Right atrium auricular region (tissue), 2 donors: ENCODE measurements around the gene AKR1C2. TPM values are rescaled to one million over a fixed set of nuclear protein-coding genes. Genes with fewer than 3 reads are reported as not detected.
"Not testable (repeated sequence)": the region's sequence is repeated elsewhere in the genome, so short reads cannot be mapped to it uniquely, and the experiment has no call there.

Experiments used
- DNase-seq: peaks from one replicate; pipeline ENCODE4 v3.0.0-alpha.2; 2019; ENCODE audit warnings: low spot score
- H3K27ac ChIP-seq, 2 donors: fragments of 200-600 bp; sonication (generic); 1 replicate in 1 of 2; 2 replicates in 1 of 2; pipeline ENCODE4 v1.5.1; 2016 to 2019
- H3K27me3 ChIP-seq, 2 donors: fragments of 200-600 bp; sonication (generic); one replicate each; pipeline versions ENCODE4 v1.5.1 to v1.6.0; 2017 to 2019
- H3K36me3 ChIP-seq: fragments of 200-600 bp; sonication (generic); one replicate; pipeline ENCODE4 v1.5.1; 2016
- H3K4me1 ChIP-seq, 2 donors: fragments of 200-600 bp; sonication (generic); one replicate each; pipeline versions ENCODE4 v1.5.1 to v1.6.0; 2017 to 2019
- H3K4me3 ChIP-seq, 2 donors: fragments of 200-600 bp; sonication (generic); 1 replicate in 1 of 2; 2 replicates in 1 of 2; pipeline ENCODE4 v1.5.1; 2017 to 2019; ENCODE audit warnings: mild to moderate bottlenecking in 1 of 2, moderate library complexity in 1 of 2
- H3K9me3 ChIP-seq, 2 donors: fragments of 200-600 bp; sonication (generic); one replicate each; pipeline ENCODE4 v1.5.1; 2019
- total RNA-seq, 2 donors: library from RNA; depleted of rRNA; stranded (reverse); fragments of >200 nt; gene quantifications; one replicate each; pipeline ENCODE4 v1.1.0, GENCODE V29; 2016
- TF ChIP-seq, protein P1 (sequence below), 2 donors: fragments of 200-600 bp; sonication (generic); IDR thresholded peaks; one replicate each; pipeline ENCODE4 v1.5.1; 2019; ENCODE audit warnings: antibody characterized with exemption in 2 of 2

The AKR1C2 gene
- total RNA-seq, 2 donors from 2014 or later = 23.6 to 47.0 TPM

DNA sequence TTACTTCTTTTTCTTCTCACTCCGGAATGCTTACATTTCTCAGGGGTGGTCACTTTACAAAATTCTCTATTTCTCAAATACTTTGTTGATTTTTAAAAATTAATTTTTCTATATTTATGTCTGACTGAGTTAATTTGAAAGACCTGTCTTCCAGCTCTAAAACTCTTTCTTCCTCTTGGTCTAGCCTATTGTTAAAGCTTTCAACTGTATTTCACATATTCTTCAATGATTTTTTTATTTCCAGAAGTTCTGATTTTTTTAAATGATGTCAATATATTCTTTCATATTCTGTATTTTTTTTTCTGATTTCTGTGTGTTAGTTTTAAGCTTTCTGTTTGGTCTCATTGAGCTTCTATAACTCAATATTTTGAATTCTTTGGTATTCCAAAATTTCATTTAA, 27.3 kb upstream of the AKR1C2 start:
- TF ChIP-seq, protein P1, sequence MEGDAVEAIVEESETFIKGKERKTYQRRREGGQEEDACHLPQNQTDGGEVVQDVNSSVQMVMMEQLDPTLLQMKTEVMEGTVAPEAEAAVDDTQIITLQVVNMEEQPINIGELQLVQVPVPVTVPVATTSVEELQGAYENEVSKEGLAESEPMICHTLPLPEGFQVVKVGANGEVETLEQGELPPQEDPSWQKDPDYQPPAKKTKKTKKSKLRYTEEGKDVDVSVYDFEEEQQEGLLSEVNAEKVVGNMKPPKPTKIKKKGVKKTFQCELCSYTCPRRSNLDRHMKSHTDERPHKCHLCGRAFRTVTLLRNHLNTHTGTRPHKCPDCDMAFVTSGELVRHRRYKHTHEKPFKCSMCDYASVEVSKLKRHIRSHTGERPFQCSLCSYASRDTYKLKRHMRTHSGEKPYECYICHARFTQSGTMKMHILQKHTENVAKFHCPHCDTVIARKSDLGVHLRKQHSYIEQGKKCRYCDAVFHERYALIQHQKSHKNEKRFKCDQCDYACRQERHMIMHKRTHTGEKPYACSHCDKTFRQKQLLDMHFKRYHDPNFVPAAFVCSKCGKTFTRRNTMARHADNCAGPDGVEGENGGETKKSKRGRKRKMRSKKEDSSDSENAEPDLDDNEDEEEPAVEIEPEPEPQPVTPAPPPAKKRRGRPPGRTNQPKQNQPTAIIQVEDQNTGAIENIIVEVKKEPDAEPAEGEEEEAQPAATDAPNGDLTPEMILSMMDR (IDR thresholded peaks at IDR 0.05) = no peak
- Histone ChIP-seq H3K9me3 (peaks cover 0 to 50% of the 10 kb centered on the region in 2 donors), H3K36me3 (no peaks in the 10 kb centered on the region), H3K4me1 (no peaks in the 10 kb centered on the region), H3K27me3 (no peaks in the 10 kb centered on the region), H3K27ac (no peak overlapping the region), H3K4me3 (no peak overlapping the region)
- DNase-seq = no peak

DNA sequence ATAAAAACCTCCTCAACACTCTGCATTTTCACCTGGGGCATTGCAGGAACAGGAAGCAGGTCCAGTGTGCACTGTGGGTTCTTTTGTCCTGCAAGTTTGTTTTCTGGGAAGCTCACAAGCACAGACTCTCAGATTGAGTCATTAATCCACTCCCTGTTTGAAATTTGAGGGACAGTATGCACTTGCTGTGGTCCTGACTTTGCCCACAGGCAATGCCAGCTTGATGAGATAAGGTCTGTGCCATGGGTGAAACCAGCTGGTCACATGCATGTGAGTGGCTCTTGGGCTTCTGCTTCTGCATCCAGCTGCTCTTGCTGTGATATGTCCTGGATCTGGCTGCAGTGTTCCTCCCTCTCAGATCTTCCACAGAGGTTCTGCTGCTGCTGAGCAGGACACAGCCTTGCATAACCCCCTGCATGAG, 21.8 kb upstream of the AKR1C2 start:
- H3K36me3 ChIP-seq, H3K27ac ChIP-seq, H3K4me3 ChIP-seq: not testable (repeated sequence)

DNA sequence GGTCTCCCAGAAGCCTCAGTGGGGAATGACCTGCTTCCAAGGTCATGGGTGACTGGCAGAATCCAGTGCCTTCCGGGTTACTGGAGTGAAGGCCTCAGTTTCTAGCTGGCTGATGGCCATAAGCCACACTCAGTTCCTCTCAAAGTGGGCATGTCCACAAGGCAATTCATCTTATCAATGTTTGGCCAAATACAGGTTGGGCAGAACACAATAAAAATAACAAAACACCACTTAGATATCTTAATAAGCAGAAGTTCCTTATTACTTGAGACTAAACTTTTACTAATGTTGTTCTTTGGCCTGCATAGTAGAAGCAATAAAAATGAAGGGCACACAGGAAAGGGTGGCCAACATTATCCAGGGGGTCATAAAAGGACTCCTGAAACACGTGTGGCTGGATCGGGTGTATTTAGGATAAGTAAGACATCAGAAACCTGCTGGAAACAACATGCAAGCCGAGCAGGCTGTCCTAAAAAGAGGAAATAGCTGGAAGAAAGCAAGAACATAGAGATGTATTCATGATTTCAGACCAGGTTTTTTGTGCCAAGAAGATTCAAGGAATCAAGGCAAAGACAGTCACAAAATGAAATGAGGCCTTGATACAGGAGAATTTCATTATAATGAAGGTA, 19.6 kb upstream of the AKR1C2 start:
- Histone ChIP-seq H3K9me3 (no peaks in the 10 kb centered on the region), H3K27me3 (no peaks in the 10 kb centered on the region), H3K4me3 (no peak overlapping the region), H3K4me1 (peaks cover 0 to 18% of the 10 kb centered on the region in 2 donors), H3K27ac (no peak overlapping the region), H3K36me3 (no peaks in the 10 kb centered on the region)
- TF ChIP-seq, protein P1 (IDR thresholded peaks at IDR 0.05) = no peak
- DNase-seq = no peak

More for the DNA sequence above, 21.8 kb upstream of the AKR1C2 start:
- H3K9me3 ChIP-seq = peaks cover 0 to 11% of the 10 kb centered on the region in 2 donors
- H3K27me3 ChIP-seq, DNase-seq, H3K4me1 ChIP-seq: not testable (repeated sequence)

DNA sequence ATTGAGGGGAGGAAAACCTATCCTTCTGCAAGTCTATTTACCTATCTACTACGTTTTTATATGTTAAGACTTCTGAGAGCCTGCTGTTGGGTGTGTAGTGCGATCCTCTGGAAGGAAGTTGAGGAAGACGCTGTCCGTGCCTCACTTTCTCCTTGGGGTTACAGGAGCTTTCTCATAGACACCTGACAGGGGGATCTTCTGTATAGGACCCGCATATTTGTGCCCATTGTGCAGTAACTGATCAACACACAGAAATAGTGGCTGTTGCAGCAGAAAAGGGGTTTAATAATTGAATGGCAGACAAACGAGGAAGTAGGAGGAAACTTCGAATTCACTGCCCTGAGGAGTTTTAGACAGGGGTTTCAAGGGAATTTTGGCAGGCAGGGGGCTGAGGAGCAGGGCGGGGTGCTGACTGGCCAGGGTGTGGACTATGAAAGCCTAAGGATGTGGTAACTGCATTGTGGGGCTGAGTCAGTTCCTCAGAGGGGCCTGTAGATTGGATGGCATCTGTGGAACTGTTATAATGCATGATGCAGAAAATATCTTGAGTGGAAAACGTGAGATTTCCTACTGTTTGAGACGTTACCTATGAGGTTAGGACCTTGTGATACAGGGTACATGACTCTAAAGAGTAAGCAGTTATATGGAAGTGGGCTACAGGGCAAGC, 18.1 kb upstream of the AKR1C2 start:
- not testable (repeated sequence) for H3K27me3 ChIP-seq, H3K36me3 ChIP-seq, DNase-seq, H3K4me3 ChIP-seq, H3K27ac ChIP-seq, H3K9me3 ChIP-seq
- H3K4me1 ChIP-seq = peaks cover 0 to 18% of the 10 kb centered on the region in 2 donors

DNA sequence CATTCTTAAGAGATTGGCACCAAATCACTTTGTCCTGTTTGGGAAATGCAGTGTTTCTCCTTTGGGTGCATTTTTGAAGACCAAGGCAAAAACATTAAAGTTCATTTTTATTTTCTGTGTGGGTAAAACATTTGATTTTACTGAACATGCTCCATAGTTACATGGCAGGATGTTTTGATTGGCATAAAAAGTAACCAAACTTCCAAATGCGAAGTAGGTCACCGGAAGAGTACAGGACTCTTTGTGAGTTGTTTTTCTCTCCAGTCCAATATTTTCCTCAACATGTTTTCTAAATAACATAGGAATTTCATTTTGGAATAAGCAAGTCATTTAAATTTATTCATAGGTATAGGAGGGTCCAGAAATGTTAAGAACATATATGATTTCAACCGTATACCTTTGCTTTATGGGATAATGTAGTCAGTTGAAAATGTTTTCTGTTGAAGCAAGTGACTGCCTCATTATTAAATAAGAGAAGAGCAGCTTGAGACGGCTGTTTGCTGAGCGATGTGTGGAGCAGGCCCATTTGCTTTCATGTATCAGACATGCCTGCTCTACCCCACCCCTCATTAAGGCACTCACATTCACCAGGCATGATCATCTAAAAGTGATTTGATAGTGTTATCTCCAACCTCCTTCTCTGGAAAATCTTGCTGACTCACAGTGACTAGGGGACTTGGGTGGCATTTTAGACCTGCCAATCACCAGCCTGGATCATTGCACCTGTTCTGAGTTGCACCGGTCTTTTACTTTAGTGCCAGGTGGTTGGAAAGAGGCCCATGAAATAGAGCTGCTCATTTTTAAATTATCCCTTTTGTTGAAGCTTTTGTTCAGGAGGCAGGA, 16.3 kb upstream of the AKR1C2 start:
- H3K4me3 ChIP-seq, H3K9me3 ChIP-seq, H3K27me3 ChIP-seq, DNase-seq, H3K36me3 ChIP-seq: not testable (repeated sequence)
- H3K27ac ChIP-seq = peak overlapping the region; percentile 57 to 65
- peaks cover 0 to 18% of the 10 kb centered on the region in 2 donors for H3K4me1 ChIP-seq

DNA sequence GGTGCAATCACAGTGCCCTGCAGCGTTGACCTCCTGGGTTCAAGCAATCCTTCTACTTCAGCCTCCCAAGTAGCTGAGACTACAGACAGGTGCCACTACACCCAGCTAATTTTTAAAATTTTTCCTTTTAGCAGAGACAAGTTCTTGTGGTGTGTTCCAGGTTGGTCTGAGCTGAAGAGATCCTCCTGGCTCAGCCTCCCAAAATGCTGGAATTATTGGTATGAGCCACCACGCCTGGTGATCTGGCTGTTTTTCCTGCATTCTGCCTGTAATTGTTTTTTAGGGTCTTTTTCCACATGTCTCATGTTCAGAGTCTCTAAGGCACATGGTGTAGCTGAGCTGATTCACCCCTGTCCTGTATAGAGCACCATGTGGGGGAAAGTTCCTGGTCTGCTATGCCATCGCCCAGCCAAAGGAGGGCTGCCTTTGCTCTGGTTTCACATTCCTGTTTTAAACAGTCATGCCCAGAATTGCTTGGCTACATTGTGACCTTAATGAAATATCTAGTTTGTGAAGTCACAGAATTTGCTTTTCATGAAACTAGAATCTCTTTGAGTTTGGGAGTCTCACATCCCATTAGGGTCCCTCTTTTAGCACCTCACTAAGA, 15.1 kb upstream of the AKR1C2 start:
- not testable (repeated sequence) for H3K27me3 ChIP-seq, H3K9me3 ChIP-seq, H3K4me3 ChIP-seq, H3K36me3 ChIP-seq
- H3K27ac ChIP-seq = peak overlapping the region; percentile 57 to 65
- peaks cover 0 to 18% of the 10 kb centered on the region in 2 donors for H3K4me1 ChIP-seq
- peak; percentile 79 for DNase-seq
- TF ChIP-seq, protein P1 (IDR thresholded peaks at IDR 0.05) = peak in 1 of 2 donors; percentile 44

DNA sequence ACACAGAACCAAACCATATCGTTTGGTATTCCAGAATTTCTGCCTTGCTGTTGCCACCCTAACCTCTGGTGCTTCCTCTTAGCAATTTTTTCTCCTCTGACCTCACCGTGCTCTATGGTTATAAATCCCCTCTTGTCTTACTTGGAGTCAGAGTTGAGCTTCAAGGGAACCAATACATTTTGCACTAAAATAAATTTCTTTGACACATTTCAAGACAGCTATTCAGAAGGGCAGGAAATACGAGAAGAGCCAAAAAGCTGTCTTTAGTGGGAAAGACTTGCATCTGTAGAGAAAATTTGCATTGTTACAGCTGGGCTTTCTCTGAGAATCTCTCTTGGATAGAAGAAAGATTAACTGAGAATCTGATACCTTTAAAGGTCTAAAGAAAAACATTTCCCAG, 14.5 kb upstream of the AKR1C2 start:
- no peaks in the 10 kb centered on the region for H3K27me3 ChIP-seq
- no peak overlapping the region for H3K4me3 ChIP-seq
- peak overlapping the region in 1 of 2 donors; percentile 46 for H3K27ac ChIP-seq
- H3K4me1 ChIP-seq = peaks cover 0 to 18% of the 10 kb centered on the region in 2 donors
- TF ChIP-seq, protein P1 (IDR thresholded peaks at IDR 0.05) = no peak
- DNase-seq = no peak
- H3K36me3 ChIP-seq = no peaks in the 10 kb centered on the region
- no peaks in the 10 kb centered on the region for H3K9me3 ChIP-seq
